CD14-positive monocyte (primary cell): ENCODE results near the gene CD200R1L. TPM values are rescaled to one million over a fixed set of nuclear protein-coding genes. Genes with fewer than 3 reads are reported as not detected.

Experiments
- DNase-seq, 3 donors: peaks; one replicate each; pipeline ENCODE4 v3.0.0-alpha.2; 2011 to 2022
- H2AFZ ChIP-seq: 2 replicates; pipeline ENCODE4 v1.6.0; 2012; ENCODE audit warnings: mild to moderate bottlenecking, low read depth, low read length, inconsistent platforms; ENCODE audit not compliant: insufficient read depth, poor library complexity, severe bottlenecking
- H3K27ac ChIP-seq, 2 donors: 1 replicate in 1 of 2; 2 replicates in 1 of 2; pipeline ENCODE4 v1.5.1; 2012 to 2013; ENCODE audit warnings: low read length in 2 of 2, control low read depth in 1 of 2, inconsistent platforms in 1 of 2, low read depth in 1 of 2, mild to moderate bottlenecking in 1 of 2
- H3K27me3 ChIP-seq, 2 donors: one replicate each; pipeline versions ENCODE4 v1.6.0 to v1.6.1; 2011 to 2013; ENCODE audit warnings: low read length in 2 of 2; ENCODE audit not compliant: control insufficient read depth in 2 of 2, insufficient read depth in 2 of 2
- H3K36me3 ChIP-seq, 2 donors: replicated peaks in 1 of 2; 1 replicate in 1 of 2; 2 replicates in 1 of 2; pipeline versions ENCODE4 v1.5.1 to v1.6.1; 2012 to 2013; ENCODE audit warnings: low read length in 2 of 2, control low read depth in 1 of 2, inconsistent platforms in 1 of 2, mild to moderate bottlenecking in 1 of 2; ENCODE audit not compliant: insufficient read depth in 2 of 2, control insufficient read depth in 1 of 2
- H3K4me1 ChIP-seq, 2 donors: 1 replicate in 1 of 2; 2 replicates in 1 of 2; pipeline versions ENCODE4 v1.5.1 to v1.6.1; 2012 to 2013; ENCODE audit warnings: low read length in 2 of 2, control low read depth in 1 of 2, inconsistent platforms in 1 of 2, mild to moderate bottlenecking in 1 of 2, moderate library complexity in 1 of 2; ENCODE audit not compliant: insufficient read depth in 2 of 2, control insufficient read depth in 1 of 2
- H3K4me2 ChIP-seq: replicated peaks from 2 replicates; pipeline ENCODE3; 2012; ENCODE audit warnings: low read length, moderate library complexity, mild to moderate bottlenecking; ENCODE audit not compliant: poor library complexity, severe bottlenecking; ENCODE audit errors: extremely low read depth
- H3K4me3 ChIP-seq, 3 experiments: fragments of 200-600 bp in 1 of 3; sonication (generic) in 1 of 3; replicated peaks in 1 of 3; 1 replicate in 2 of 3; 2 replicates in 1 of 3; pipeline ENCODE4 v1.5.1; 2011 to 2013; ENCODE audit warnings: low read length in 3 of 3, mild to moderate bottlenecking in 3 of 3, control low read depth in 2 of 3, low read depth in 2 of 3, inconsistent platforms in 1 of 3, moderate library complexity in 1 of 3
- H3K79me2 ChIP-seq: 2 replicates; pipeline ENCODE4 v1.6.0; 2012; ENCODE audit warnings: mild to moderate bottlenecking, control low read depth, inconsistent platforms, low read length, moderate library complexity; ENCODE audit not compliant: insufficient read depth
- H3K9ac ChIP-seq: 2 replicates; pipeline ENCODE4 v1.6.0; 2017; ENCODE audit warnings: low read length, mild to moderate bottlenecking; ENCODE audit not compliant: insufficient read depth, poor library complexity, severe bottlenecking
- H3K9me3 ChIP-seq, 2 donors: replicated peaks in 1 of 2; 1 replicate in 1 of 2; 2 replicates in 1 of 2; pipeline versions ENCODE4 v1.5.1 to v1.6.1; 2012 to 2013; ENCODE audit warnings: low read length in 2 of 2, control low read depth in 1 of 2; ENCODE audit not compliant: control insufficient read depth in 1 of 2, insufficient read depth in 1 of 2
- H4K20me1 ChIP-seq: 2 replicates; pipeline ENCODE4 v1.6.0; 2012; ENCODE audit warnings: mild to moderate bottlenecking, low read length, control low read depth, moderate library complexity; ENCODE audit not compliant: insufficient read depth
- H3K27ac Mint-ChIP-seq, 7 donors: one replicate each; pipeline ENCODE4 v1.8.0; 2020; ENCODE audit warnings: mild to moderate bottlenecking in 7 of 7, mixed read lengths in 7 of 7, moderate library complexity in 6 of 7, inconsistent platforms in 2 of 7
- H3K27me3 Mint-ChIP-seq, 3 donors: one replicate each; pipeline ENCODE4 v1.8.0; 2021 to 2022; ENCODE audit warnings: low read depth in 3 of 3, mild to moderate bottlenecking in 3 of 3, mixed read lengths in 3 of 3, moderate library complexity in 3 of 3, inconsistent platforms in 1 of 3
- H3K36me3 Mint-ChIP-seq, 2 donors: one replicate each; pipeline ENCODE4 v1.8.0; 2020; ENCODE audit warnings: mixed read lengths in 2 of 2, inconsistent platforms in 1 of 2, mild to moderate bottlenecking in 1 of 2
- H3K4me1 Mint-ChIP-seq: one replicate; pipeline ENCODE4 v1.8.0; 2020; ENCODE audit warnings: mild to moderate bottlenecking, mixed read lengths
- H3K4me3 Mint-ChIP-seq, 2 donors: one replicate each; pipeline ENCODE4 v1.8.0; 2020; ENCODE audit warnings: mild to moderate bottlenecking in 2 of 2, mixed read lengths in 2 of 2, moderate library complexity in 1 of 2
- H3K9me3 Mint-ChIP-seq, 7 donors: one replicate each; pipeline ENCODE4 v1.8.0; 2020 to 2022; ENCODE audit warnings: mixed read lengths in 7 of 7, mild to moderate bottlenecking in 6 of 7, moderate library complexity in 6 of 7, inconsistent platforms in 2 of 7
- CTCF ChIP-seq: fragments of 200-600 bp; IDR thresholded peaks from one replicate; pipeline ENCODE4 v1.8.0; 2022; ENCODE audit warnings: antibody characterized with exemption, mild to moderate bottlenecking
- WGBS: methylation state at CpG from one replicate; pipeline ENCODE4 v1.1.5; 2013; ENCODE audit warnings: missing lambda C conversion rate; ENCODE audit not compliant: insufficient coverage; 5-methylcytosine and 5-hydroxymethylcytosine counted together
- intact Hi-C, 2 donors: fragments of 100-400 bp; cut with micrococcal nuclease; formaldehyde crosslinking; loops; one replicate each; pipeline versions ENCODE4 v1.15.0 to v1.15.1; 2023
- polyA plus RNA-seq, 3 donors: library from polyadenylated mRNA; depleted of rRNA in 1 of 3; unstranded in 2 of 3; stranded (reverse) in 1 of 3; fragments of 300-500 nt in 2 of 3; fragments of >200 nt in 1 of 3; fragmentation: Illumina TruSeq in 2 of 3; gene quantifications; 1 replicate in 2 of 3; 2 replicates in 1 of 3; pipeline ENCODE4 v1.2.3, GENCODE V29; 2012 to 2021

The CD200R1L gene
- polyA plus RNA-seq, 3 donors: not detected

GRCh38 chr3:112799946-112800345 is 46.7 kb downstream of the CD200R1L start:
- peaks cover 0 to 3% (median 2%) of the 10 kb centered on the region in 3 donors for H3K27me3 Mint-ChIP-seq
- no peak for TF ChIP-seq CTCF
- no peaks in the 10 kb centered on the region for H3K9me3 ChIP-seq
- H3K9ac ChIP-seq: no peak overlapping the region
- H3K9me3 Mint-ChIP-seq: peaks cover 0 to 7% (median 0%) of the 10 kb centered on the region in 7 donors
- no peak overlapping the region for H3K4me3 Mint-ChIP-seq
- no peak overlapping the region for H3K4me3 ChIP-seq
- no peaks in the 10 kb centered on the region for H3K36me3 Mint-ChIP-seq
- no peak overlapping the region for H3K27ac Mint-ChIP-seq
- H3K27me3 ChIP-seq: no peaks in the 10 kb centered on the region
- no peaks in the 10 kb centered on the region for H4K20me1 ChIP-seq
- H3K4me1 ChIP-seq: peaks cover 13 to 17% of the 10 kb centered on the region in 2 donors
- no peaks in the 10 kb centered on the region for H3K36me3 ChIP-seq
- peaks cover 30% of the 10 kb centered on the region for H3K4me1 Mint-ChIP-seq
- no peak overlapping the region for H2AFZ ChIP-seq
- DNase-seq: no peak
- H3K27ac ChIP-seq: no peak overlapping the region
- intact Hi-C loops: no loop called here
- no peaks in the 10 kb centered on the region for H3K79me2 ChIP-seq
- no peak overlapping the region for H3K4me2 ChIP-seq

- Histone ChIP-seq H4K20me1 (no peaks in the 10 kb centered on the region), H3K9me3 (no peaks in the 10 kb centered on the region), H3K27me3 (no peaks in the 10 kb centered on the region), H3K36me3 (no peaks in the 10 kb centered on the region), H3K4me3 (peak overlapping the region in 1 of 3 experiments; percentile 45), H3K9ac (no peak overlapping the region), H2AFZ (peak overlapping the region; percentile 60), H3K4me2 (peak overlapping the region; percentile 62), H3K4me1 (peaks cover 18 to 19% of the 10 kb centered on the region in 2 donors), H3K79me2 (no peaks in the 10 kb centered on the region), H3K27ac (peak overlapping the region; percentile 42 to 71)
- Mint-ChIP-seq H3K9me3 (peaks cover 0 to 7% (median 5%) of the 10 kb centered on the region in 7 donors), H3K27ac (peak overlapping the region; percentile 68 to 94 (median 84)), H3K4me3 (peak overlapping the region in 1 of 2 donors; percentile 78), H3K36me3 (peaks cover 0 to 2% of the 10 kb centered on the region in 2 donors), H3K27me3 (peaks cover 0 to 2% (median 0%) of the 10 kb centered on the region in 3 donors), H3K4me1 (peaks cover 32% of the 10 kb centered on the region)
- DNase-seq: peak; percentile 42 to 65 (median 52)
- intact Hi-C loops: no loop called here
- WGBS: 9% methylated on average over 4 of the region's 6 CpGs
- TF ChIP-seq CTCF: no peak
Observed at GRCh38 chr3:112794622-112795172, 52.0 kb downstream of the CD200R1L start.
